GM18508 (cell line): Measurements from ENCODE around the gene KSR1.

Experiments
- ATAC-seq: cut with Tn5 transposase; IDR thresholded peaks from one replicate; pipeline ENCODE4 v1.9.1; 2021; ENCODE audit warnings: moderate number of reproducible peaks; ENCODE audit not compliant: insufficient read depth, unreplicated experiment

KSR1 gene

GRCh38 chr17:27506348-27507218, 50.3 kb downstream of the KSR1 start:
- no peak for ATAC-seq

GRCh38 chr17:27511168-27511883, 55.1 kb downstream of the KSR1 start:
- ATAC-seq, result no peak

- no peak for ATAC-seq
These were observed 55.8 kb downstream of the KSR1 start for GRCh38 chr17:27512031-27512430.

- no peak for ATAC-seq
These were observed 56.5 kb downstream of the KSR1 start for GRCh38 chr17:27512511-27513346.

- ATAC-seq, result no peak
These were observed 57.6 kb downstream of the KSR1 start for GRCh38 chr17:27513849-27514248.

GRCh38 chr17:27514595-27515413, 58.6 kb downstream of the KSR1 start:
- ATAC-seq, result no peak

- no peak for ATAC-seq
These were observed 61.8 kb downstream of the KSR1 start for GRCh38 chr17:27518048-27518447.

GRCh38 chr17:27518545-27519521, 62.6 kb downstream of the KSR1 start:
- no peak for ATAC-seq

- ATAC-seq, result no peak
These were observed 63.3 kb downstream of the KSR1 start for GRCh38 chr17:27519550-27519949.

GRCh38 chr17:27520491-27521185, 64.4 kb downstream of the KSR1 start:
- ATAC-seq, result no peak

- no peak for ATAC-seq
These were observed 65.2 kb downstream of the KSR1 start for GRCh38 chr17:27521281-27522027.

GRCh38 chr17:27522028-27522635, 65.9 kb downstream of the KSR1 start:
- no peak for ATAC-seq

GRCh38 chr17:27523712-27524111, 67.5 kb downstream of the KSR1 start:
- ATAC-seq, result no peak

GRCh38 chr17:27524594-27524993, 68.3 kb downstream of the KSR1 start:
- ATAC-seq, result no peak

GRCh38 chr17:27525316-27525715, 69.1 kb downstream of the KSR1 start:
- ATAC-seq, result no peak

- no peak for ATAC-seq
These were observed 69.8 kb downstream of the KSR1 start for GRCh38 chr17:27525836-27526603.
